GM19328 (cell line): Measurements from ENCODE around the gene NRIP2.

Experiments
- ATAC-seq: cut with Tn5 transposase; IDR thresholded peaks from one replicate; pipeline ENCODE4 v1.9.1; 2021; ENCODE audit warnings: mild to moderate bottlenecking, moderate library complexity; ENCODE audit not compliant: unreplicated experiment

The NRIP2 gene

GRCh38 chr12:2779281-2779680 lies 55.6 kb downstream of the NRIP2 start:
- ATAC-seq, result no peak

DNA sequence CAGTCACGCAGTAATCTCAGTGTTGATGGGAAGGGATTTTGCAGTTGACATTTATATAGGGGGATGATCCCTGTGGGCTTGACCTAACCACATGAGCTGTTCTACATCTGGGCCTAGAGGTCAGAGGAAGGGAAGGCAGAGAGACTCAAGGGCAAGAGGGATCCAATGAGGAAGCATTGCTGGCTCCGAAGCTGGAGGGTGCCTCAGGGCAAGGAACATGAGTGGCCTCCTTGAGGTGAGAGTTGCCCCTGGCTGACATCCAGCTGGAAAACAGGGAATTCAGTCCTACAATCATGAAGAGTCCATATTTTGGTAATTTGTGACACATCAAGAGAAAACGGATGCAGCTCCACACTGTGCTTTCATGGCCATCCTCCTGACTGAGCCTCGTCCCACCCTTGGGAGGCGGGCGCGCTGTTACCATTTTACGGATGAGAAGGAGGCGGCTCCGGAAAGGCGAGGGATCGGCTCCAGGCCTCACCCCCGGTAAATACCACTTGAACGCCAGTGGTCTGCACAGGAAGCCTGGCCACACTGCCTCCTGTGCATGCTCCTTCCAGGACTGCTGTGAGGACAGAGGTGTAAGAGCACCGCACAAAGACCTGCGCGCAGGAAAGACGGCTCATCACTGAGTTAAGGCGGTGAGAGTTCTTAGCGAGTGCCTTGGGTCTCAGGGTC lies 58.6 kb downstream of the NRIP2 start:
- no peak for ATAC-seq

GRCh38 chr12:2775431-2775830 lies 59.4 kb downstream of the NRIP2 start:
- ATAC-seq, result no peak
